DND-41 (cell line): Measurements from ENCODE around the gene NOX5.

ENCODE experiments used
- ATAC-seq: fragments of 200-7000 bp; cut with Tn5 transposase; 3 replicates; pipeline ENCODE4 v1.9.1; 2021; ENCODE audit warnings: low read depth; ENCODE audit not compliant: insufficient read depth
- DNase-seq: peaks from one replicate; pipeline ENCODE4 v3.0.0-alpha.2; 2020
- H2AFZ ChIP-seq: 2 replicates; pipeline ENCODE4 v1.6.0; 2012; ENCODE audit warnings: low read depth, low read length
- H3K27ac ChIP-seq: 2 replicates; pipeline ENCODE4 v1.5.1; 2012; ENCODE audit warnings: low read length, inconsistent platforms
- H3K27me3 ChIP-seq: fragments of 200-600 bp; sonication (generic); 2 replicates; pipeline ENCODE4 v1.6.0; 2012; ENCODE audit warnings: low read length, mild to moderate bottlenecking, inconsistent platforms; ENCODE audit not compliant: insufficient read depth, poor library complexity
- H3K36me3 ChIP-seq: 2 replicates; pipeline ENCODE4 v1.5.1; 2012; ENCODE audit warnings: low read length, inconsistent platforms; ENCODE audit not compliant: insufficient read depth
- H3K4me1 ChIP-seq: 2 replicates; pipeline ENCODE4 v1.5.1; 2012; ENCODE audit warnings: mild to moderate bottlenecking, low read length; ENCODE audit not compliant: insufficient read depth
- H3K4me2 ChIP-seq: 2 replicates; pipeline ENCODE4 v1.6.0; 2012; ENCODE audit warnings: mild to moderate bottlenecking, moderate library complexity, low read length, inconsistent platforms; ENCODE audit not compliant: insufficient read depth
- H3K4me3 ChIP-seq, 2 experiments: fragments of 200-600 bp in 1 of 2; shearing (Covaris generic) in 1 of 2; 2 replicates each; pipeline ENCODE4 v1.5.1; 2012 to 2016; ENCODE audit warnings: inconsistent platforms in 2 of 2, low read length in 2 of 2, mild to moderate bottlenecking in 2 of 2, low read depth in 1 of 2, moderate library complexity in 1 of 2
- H3K79me2 ChIP-seq: 2 replicates; pipeline ENCODE4 v1.6.0; 2012; ENCODE audit warnings: low read length, inconsistent platforms; ENCODE audit not compliant: insufficient read depth
- H3K9ac ChIP-seq: 2 replicates; pipeline ENCODE4 v1.6.0; 2012; ENCODE audit warnings: low read depth, mild to moderate bottlenecking, inconsistent platforms, low read length, moderate library complexity
- H3K9me3 ChIP-seq: 2 replicates; pipeline ENCODE4 v1.5.1; 2012; ENCODE audit warnings: low read length, moderate library complexity, mild to moderate bottlenecking, inconsistent platforms; ENCODE audit not compliant: insufficient read depth, severe bottlenecking
- H4K20me1 ChIP-seq: 2 replicates; pipeline ENCODE4 v1.6.0; 2012; ENCODE audit warnings: low read length; ENCODE audit not compliant: insufficient read depth
- EZH2 ChIP-seq: IDR thresholded peaks from 3 replicates; pipeline ENCODE4 v1.6.1; 2012; ENCODE audit warnings: borderline replicate concordance, low read depth, mild to moderate bottlenecking, moderate library complexity, low read length, inconsistent platforms; ENCODE audit not compliant: severe bottlenecking
- TF ChIP-seq, protein P1 (sequence below): IDR thresholded peaks from 2 replicates; pipeline ENCODE4 v1.5.1; 2012; ENCODE audit warnings: borderline replicate concordance, low read length, moderate library complexity, mild to moderate bottlenecking; ENCODE audit not compliant: poor library complexity, severe bottlenecking; ENCODE audit errors: extremely low read depth

The NOX5 gene

GRCh38 chr15:69016021-69016595, 1.6 kb downstream of the NOX5 start:
- H2AFZ ChIP-seq = no peak overlapping the region
- H4K20me1 ChIP-seq = no peaks in the 10 kb centered on the region
- TF ChIP-seq, protein P1, sequence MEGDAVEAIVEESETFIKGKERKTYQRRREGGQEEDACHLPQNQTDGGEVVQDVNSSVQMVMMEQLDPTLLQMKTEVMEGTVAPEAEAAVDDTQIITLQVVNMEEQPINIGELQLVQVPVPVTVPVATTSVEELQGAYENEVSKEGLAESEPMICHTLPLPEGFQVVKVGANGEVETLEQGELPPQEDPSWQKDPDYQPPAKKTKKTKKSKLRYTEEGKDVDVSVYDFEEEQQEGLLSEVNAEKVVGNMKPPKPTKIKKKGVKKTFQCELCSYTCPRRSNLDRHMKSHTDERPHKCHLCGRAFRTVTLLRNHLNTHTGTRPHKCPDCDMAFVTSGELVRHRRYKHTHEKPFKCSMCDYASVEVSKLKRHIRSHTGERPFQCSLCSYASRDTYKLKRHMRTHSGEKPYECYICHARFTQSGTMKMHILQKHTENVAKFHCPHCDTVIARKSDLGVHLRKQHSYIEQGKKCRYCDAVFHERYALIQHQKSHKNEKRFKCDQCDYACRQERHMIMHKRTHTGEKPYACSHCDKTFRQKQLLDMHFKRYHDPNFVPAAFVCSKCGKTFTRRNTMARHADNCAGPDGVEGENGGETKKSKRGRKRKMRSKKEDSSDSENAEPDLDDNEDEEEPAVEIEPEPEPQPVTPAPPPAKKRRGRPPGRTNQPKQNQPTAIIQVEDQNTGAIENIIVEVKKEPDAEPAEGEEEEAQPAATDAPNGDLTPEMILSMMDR = no peak
- TF ChIP-seq EZH2 = no peak
- no peak for ATAC-seq
- H3K4me2 ChIP-seq = no peak overlapping the region
- no peaks in the 10 kb centered on the region for H3K79me2 ChIP-seq
- H3K27me3 ChIP-seq = no peaks in the 10 kb centered on the region
- H3K9me3 ChIP-seq = no peaks in the 10 kb centered on the region
- no peak overlapping the region for H3K4me3 ChIP-seq
- H3K4me1 ChIP-seq = no peaks in the 10 kb centered on the region
- DNase-seq = no peak
- no peaks in the 10 kb centered on the region for H3K36me3 ChIP-seq
- H3K27ac ChIP-seq = no peak overlapping the region
- H3K9ac ChIP-seq = no peak overlapping the region

DNA sequence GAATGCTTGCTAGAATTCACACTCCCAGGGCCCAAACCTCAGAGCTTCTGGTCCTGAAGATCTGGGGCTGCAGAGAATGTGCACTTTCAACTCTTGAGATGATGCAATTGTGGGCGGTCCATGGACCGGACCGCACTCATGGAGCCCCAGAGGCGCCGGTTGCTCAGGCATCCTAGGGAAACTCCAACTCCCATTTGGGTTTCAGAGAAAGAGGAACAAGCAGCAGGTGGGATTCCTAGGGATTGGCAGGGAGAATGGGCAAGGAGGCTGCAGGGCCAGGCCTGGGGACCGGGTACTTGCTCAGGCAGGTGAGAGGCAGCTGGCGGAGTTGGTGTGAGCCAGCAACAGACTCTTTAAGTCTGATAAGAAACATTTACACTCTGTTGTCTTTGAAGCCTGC, 3.5 kb downstream of the NOX5 start:
- H3K36me3 ChIP-seq = no peaks in the 10 kb centered on the region
- H3K27me3 ChIP-seq = no peaks in the 10 kb centered on the region
- H3K4me1 ChIP-seq = no peaks in the 10 kb centered on the region
- no peaks in the 10 kb centered on the region for H3K9me3 ChIP-seq
- H3K79me2 ChIP-seq = no peaks in the 10 kb centered on the region
- no peak overlapping the region for H3K9ac ChIP-seq
- no peak overlapping the region for H3K4me2 ChIP-seq
- no peak for TF ChIP-seq EZH2
- TF ChIP-seq, protein P1 = no peak
- H3K4me3 ChIP-seq = no peak overlapping the region
- DNase-seq (no peak), ATAC-seq (no peak)
- no peak overlapping the region for H3K27ac ChIP-seq
- H4K20me1 ChIP-seq = no peaks in the 10 kb centered on the region
- no peak overlapping the region for H2AFZ ChIP-seq

- Histone ChIP-seq H3K27ac (no peak overlapping the region), H3K27me3 (no peaks in the 10 kb centered on the region), H3K4me1 (no peaks in the 10 kb centered on the region), H3K4me2 (no peak overlapping the region), H3K9me3 (no peaks in the 10 kb centered on the region), H2AFZ (no peak overlapping the region), H3K4me3 (no peak overlapping the region), H3K36me3 (no peaks in the 10 kb centered on the region), H3K9ac (no peak overlapping the region), H3K79me2 (no peaks in the 10 kb centered on the region), H4K20me1 (no peaks in the 10 kb centered on the region)
- DNase-seq (no peak), ATAC-seq (no peak)
- TF ChIP-seq EZH2 = no peak
- TF ChIP-seq, protein P1 = no peak
Measured at GRCh38 chr15:69018951-69019350, 4.5 kb downstream of the NOX5 start.

- Histone ChIP-seq H3K4me3 (no peak overlapping the region), H2AFZ (no peak overlapping the region), H3K9ac (no peak overlapping the region), H3K27ac (no peak overlapping the region), H3K9me3 (no peaks in the 10 kb centered on the region), H3K4me2 (no peak overlapping the region), H4K20me1 (no peaks in the 10 kb centered on the region), H3K79me2 (no peaks in the 10 kb centered on the region), H3K27me3 (no peaks in the 10 kb centered on the region), H3K36me3 (no peaks in the 10 kb centered on the region), H3K4me1 (no peaks in the 10 kb centered on the region)
- ATAC-seq = no peak
- no peak for TF ChIP-seq EZH2
- TF ChIP-seq, protein P1 = no peak
- no peak for DNase-seq
Measured at GRCh38 chr15:69021895-69022294, 7.4 kb downstream of the NOX5 start.
